Right lobe of liver (tissue), 4 donors: Measurements from ENCODE around the gene FSTL4.

ENCODE experiments used
- POLR2A ChIP-seq: fragments of 450-650 bp; IDR thresholded peaks from one replicate; pipeline ENCODE4 v1.6.1; 2017; ENCODE audit warnings: antibody characterized with exemption, mild to moderate bottlenecking
- TF ChIP-seq, protein P1 (sequence below), 4 donors: fragments of 200-600 bp in 3 of 4; fragments of 450-650 bp in 1 of 4; IDR thresholded peaks; one replicate each; pipeline versions ENCODE4 v1.5.1 to v1.8.0; 2016 to 2022; ENCODE audit warnings: antibody characterized with exemption in 4 of 4, mild to moderate bottlenecking in 2 of 4
- donor health status: DM: no; HTN: no; CAD: no.
- donor health status: DM: no; HTN: no; CAD: no.
- donor health status: DM: no; HTN: yes; CAD: no.

DNA sequence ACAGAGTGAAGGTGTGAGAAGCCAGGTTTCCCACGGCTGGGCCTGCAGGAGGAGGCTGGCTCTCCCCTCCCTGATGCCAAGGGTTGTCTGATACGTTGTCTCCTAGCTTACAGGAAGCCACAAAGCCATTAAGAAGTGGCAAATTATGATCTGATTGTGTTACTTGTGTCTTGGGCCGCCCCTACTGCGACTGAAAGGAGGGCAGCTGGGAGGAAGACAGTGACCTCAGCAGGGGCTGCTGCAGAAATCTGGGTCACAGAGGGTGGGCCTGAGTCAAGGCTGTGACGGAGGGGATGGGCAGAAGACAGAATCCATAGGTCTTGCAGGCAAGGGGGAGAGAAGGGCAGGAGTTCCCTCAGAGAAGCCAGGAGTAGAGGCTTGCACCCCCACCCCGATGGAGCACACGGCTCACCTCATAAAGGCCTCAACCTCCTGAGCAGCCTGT lies 145.0 kb downstream of the FSTL4 start:
- TF ChIP-seq, protein P1, sequence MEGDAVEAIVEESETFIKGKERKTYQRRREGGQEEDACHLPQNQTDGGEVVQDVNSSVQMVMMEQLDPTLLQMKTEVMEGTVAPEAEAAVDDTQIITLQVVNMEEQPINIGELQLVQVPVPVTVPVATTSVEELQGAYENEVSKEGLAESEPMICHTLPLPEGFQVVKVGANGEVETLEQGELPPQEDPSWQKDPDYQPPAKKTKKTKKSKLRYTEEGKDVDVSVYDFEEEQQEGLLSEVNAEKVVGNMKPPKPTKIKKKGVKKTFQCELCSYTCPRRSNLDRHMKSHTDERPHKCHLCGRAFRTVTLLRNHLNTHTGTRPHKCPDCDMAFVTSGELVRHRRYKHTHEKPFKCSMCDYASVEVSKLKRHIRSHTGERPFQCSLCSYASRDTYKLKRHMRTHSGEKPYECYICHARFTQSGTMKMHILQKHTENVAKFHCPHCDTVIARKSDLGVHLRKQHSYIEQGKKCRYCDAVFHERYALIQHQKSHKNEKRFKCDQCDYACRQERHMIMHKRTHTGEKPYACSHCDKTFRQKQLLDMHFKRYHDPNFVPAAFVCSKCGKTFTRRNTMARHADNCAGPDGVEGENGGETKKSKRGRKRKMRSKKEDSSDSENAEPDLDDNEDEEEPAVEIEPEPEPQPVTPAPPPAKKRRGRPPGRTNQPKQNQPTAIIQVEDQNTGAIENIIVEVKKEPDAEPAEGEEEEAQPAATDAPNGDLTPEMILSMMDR (IDR thresholded peaks at IDR 0.05) = no peak
- TF ChIP-seq POLR2A = no peak
